Measurements from ENCODE around the gene NTMT1.

DNA sequence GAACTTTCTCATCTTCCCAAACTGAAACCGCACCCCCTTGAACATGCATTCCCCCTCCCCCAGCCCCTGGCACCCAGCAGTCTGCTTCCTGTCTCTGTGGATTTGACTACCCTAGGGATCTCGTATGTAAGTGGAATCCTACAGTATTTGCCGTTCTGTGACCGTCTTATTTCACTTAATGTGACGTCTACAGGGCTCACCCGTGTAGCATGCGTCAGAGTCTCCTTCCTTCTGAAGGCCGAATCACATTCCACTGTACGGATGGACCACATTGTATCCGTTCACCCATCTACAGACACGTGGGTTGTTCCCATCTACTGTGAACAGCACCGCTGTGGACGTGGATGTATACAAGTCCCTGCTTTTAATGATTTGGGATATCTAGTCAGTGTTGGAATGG lies 44.0 kb downstream of the NTMT1 start:
- TF ChIP-seq, protein P1, sequence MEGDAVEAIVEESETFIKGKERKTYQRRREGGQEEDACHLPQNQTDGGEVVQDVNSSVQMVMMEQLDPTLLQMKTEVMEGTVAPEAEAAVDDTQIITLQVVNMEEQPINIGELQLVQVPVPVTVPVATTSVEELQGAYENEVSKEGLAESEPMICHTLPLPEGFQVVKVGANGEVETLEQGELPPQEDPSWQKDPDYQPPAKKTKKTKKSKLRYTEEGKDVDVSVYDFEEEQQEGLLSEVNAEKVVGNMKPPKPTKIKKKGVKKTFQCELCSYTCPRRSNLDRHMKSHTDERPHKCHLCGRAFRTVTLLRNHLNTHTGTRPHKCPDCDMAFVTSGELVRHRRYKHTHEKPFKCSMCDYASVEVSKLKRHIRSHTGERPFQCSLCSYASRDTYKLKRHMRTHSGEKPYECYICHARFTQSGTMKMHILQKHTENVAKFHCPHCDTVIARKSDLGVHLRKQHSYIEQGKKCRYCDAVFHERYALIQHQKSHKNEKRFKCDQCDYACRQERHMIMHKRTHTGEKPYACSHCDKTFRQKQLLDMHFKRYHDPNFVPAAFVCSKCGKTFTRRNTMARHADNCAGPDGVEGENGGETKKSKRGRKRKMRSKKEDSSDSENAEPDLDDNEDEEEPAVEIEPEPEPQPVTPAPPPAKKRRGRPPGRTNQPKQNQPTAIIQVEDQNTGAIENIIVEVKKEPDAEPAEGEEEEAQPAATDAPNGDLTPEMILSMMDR (IDR thresholded peaks at IDR 0.05), result no peak
- TF ChIP-seq POLR2A (IDR thresholded peaks at IDR 0.05), result no peak

Measured in adrenal gland (tissue), 5 donors.